K562 (cell line): ENCODE data around the gene MFAP2.

ENCODE experiments used
- BACH1 ChIP-seq: fragments of 200-800 bp; sonication (Bioruptor generic); IDR thresholded peaks from 2 replicates; pipeline ENCODE4 v1.6.1; 2016; ENCODE audit warnings: missing genetic modification characterization, missing compliant biosample characterization
- PATZ1 ChIP-seq: fragments of 250-450 bp; sonication (Bioruptor Pico); IDR thresholded peaks from 2 replicates; pipeline ENCODE4 v1.5.0; 2020; ENCODE audit warnings: mild to moderate bottlenecking, borderline replicate concordance
- POLR2AphosphoS5 ChIP-seq: IDR thresholded peaks from 2 replicates; pipeline ENCODE4 v1.6.1; 2011; ENCODE audit warnings: mild to moderate bottlenecking, low read depth, low read length, moderate library complexity; ENCODE audit not compliant: control insufficient read depth, insufficient read depth
- ZNF140 ChIP-seq: fragments of 250-450 bp; sonication (Bioruptor Pico); IDR thresholded peaks from 2 replicates; pipeline ENCODE4 v1.8.0; 2021; ENCODE audit warnings: moderate library complexity, mild to moderate bottlenecking, inconsistent platforms

GRCh38 chr1:16988210-16988609 lies 7.8 kb upstream of the MFAP2 start:
- TF ChIP-seq PATZ1, result no peak
- TF ChIP-seq BACH1 (tag), result no peak
- TF ChIP-seq POLR2AphosphoS5, result no peak
- no peak for TF ChIP-seq ZNF140 (CRISPR knock-in tag)
